HG02943 (cell line): ENCODE data around the gene CD200R1L.

ENCODE experiments used
- ATAC-seq: cut with Tn5 transposase; IDR thresholded peaks from one replicate; pipeline ENCODE4 v1.9.1; 2021; ENCODE audit warnings: mild to moderate bottlenecking, low read depth, moderate library complexity; ENCODE audit not compliant: unreplicated experiment

Gene CD200R1L

DNA sequence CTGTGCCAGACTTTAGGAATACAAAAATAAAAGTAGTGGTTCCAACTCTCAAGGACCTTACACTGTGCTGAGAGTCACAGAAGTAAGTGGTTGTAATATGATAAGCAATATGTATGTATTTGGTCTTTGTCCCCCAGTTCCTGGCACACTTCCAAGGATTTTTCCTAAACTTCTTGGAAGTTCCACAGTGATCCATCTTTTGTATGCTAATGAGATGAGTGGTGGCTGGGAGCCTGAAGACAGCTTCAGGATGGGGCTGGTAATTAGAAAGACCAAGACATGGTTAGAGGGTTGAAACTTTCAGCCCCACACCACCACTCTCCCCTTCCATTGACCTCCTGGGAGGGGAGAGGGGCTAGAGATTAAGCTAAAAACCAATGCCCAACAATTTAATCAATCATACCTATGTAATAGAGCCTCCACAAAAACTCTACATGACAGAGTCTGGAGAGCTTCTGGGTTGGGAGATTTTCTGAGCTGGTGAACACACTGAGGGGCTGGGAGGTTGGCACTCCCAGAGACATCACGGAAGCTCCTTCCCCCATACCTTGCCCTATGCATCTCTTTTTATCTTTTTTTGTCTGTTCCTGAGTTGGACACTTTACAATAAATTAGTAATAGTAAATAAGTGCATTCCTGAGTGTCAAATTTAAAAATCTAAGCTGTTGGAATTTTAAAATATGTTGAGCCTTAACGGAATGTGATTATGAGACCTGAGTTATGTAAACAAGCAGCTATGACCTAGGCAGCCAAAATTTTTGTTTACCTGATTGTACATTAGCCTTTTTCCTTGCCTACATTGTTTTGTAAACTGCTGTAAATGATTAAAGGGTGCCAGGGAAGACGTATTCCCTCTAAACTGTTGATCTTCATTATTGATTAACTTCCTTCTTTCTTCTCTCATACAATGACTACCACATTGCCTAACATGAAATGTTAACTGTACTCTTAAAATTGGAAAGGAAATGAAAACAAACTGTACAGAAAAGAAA, 24.3 kb downstream of the CD200R1L start:
- no peak for ATAC-seq

DNA sequence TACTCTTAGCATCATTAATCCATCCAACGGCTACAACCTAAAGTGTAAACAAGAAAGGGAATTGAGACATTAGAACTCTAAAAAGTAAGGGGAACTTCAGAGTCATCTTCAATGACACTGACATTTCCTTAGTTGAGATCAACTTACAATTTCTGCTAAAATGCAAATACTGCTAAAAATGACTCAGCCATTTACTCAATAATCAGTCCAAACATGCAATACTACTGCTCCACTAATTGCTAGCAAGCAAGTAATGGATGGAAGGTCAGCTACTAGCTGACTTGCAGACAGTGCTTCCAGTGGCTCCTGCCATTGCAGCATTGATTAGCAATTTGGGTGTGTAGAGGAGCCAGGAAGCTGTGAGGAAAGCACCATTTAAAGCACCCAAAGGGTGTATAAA, 28.4 kb downstream of the CD200R1L start:
- ATAC-seq, result no peak

DNA sequence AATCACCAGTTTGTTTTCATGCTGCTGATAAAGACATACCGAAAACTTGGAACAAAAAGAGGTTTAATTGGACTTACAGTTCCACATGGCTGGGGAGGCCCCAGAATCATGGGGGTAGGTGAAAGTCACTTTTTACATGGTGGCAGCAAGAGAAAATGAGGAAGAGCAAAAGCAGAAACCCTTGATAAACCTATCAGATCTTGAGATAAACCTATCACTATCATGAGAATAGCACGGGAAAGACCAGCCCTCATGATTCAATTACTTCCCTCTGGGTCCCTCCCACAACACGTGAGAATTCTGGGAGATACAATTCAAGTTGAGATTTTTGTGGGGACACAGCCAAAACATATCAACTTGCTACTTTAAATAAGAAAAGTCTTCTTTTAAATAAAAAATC, 28.9 kb downstream of the CD200R1L start:
- no peak for ATAC-seq

DNA sequence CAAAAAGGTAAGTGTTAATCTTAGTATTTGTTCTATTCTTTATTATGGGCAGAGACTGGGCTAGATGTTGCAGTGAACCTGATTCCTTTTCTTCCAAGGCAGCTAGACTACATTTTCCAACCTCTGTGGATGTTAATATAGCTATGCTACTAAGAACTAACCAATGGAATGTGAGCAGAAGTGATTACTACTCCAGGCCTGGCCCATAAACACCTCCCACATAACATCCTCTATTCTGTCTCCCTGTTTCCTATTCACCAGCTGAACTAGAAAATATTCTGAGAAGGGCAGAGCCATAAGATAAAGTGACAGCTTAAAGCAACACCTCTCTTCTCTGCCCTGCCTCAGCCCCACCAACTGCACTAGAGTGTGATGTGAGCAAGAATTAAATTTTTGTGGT, 29.4 kb downstream of the CD200R1L start:
- ATAC-seq, result no peak

DNA sequence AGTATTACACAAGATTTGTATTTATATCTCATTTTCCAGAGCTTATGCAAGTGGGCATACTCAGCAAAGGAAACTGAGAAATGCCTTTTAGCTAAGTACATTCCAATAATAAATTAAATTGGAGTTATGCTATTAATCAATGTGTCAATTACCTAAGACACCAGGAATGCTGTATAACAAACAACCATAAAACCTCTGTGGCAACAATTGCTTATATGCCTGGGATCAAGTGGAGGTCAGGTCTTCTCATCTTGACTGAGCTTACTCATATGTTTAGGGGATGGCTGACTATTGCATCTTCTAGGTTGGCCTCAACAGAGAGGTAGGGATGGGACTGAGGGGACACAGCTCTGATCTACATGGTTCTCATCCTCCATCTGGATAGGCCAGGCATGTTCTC, 30.7 kb downstream of the CD200R1L start:
- ATAC-seq, result no peak

DNA sequence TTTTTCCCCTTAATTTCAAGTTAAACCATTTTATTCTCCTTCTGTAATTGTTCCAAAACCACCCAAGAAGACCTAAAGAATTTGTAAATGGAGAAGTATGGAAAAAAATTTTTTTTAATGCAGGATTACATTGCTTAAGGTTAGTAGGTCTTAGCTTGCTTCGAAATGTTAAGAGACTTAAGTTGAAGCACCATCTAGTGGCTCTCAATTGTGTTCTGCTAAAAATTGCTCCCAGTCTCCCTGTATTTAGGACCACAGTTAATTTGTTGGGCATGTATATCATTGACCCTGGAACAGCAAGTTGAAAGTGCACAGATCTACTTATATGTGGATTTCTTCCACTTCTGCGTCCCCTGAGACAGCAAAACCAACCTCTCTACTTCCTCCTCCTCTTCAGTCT, 32.4 kb downstream of the CD200R1L start:
- ATAC-seq, result no peak

DNA sequence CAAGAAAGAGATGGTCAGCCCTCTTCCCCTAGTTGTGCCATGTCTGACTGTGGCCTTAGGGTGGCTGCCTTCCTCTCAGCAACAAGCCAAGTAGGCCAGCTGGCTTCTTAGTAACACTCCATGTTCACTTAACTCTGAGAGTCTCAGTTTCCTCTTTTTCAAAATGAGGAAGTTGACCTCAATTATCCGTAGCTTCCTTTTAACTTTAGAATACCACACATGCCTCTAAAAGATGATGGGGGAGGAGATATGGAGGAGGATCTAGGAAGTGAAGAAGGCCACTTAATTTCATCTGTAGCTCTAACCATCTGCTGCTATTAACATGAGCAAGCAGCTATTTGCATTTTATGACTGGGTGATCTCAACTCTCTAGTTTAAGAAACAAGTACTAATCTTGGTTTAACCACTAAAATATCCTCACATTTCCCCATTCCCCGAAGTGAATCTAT, 32.9 kb downstream of the CD200R1L start:
- ATAC-seq, result peak; percentile 57

DNA sequence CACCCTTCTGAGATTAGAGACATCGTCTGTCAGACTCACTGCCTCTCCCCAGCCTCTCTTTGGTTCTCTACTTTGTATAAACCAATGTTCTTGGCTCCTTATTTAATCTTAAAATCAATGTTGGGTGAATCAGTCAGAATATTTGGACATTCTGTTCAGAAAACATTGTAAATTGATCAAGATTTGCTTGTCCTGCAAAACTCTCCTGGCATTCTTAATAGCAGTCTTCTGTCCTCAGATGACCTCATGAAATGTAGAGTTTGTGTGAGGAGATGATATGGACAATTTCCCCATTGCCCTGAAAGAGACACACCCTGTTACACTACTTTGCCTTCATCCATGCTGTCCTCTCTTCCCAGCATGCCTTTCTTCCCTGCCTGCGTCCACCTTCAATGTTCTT, 33.6 kb downstream of the CD200R1L start:
- no peak for ATAC-seq

DNA sequence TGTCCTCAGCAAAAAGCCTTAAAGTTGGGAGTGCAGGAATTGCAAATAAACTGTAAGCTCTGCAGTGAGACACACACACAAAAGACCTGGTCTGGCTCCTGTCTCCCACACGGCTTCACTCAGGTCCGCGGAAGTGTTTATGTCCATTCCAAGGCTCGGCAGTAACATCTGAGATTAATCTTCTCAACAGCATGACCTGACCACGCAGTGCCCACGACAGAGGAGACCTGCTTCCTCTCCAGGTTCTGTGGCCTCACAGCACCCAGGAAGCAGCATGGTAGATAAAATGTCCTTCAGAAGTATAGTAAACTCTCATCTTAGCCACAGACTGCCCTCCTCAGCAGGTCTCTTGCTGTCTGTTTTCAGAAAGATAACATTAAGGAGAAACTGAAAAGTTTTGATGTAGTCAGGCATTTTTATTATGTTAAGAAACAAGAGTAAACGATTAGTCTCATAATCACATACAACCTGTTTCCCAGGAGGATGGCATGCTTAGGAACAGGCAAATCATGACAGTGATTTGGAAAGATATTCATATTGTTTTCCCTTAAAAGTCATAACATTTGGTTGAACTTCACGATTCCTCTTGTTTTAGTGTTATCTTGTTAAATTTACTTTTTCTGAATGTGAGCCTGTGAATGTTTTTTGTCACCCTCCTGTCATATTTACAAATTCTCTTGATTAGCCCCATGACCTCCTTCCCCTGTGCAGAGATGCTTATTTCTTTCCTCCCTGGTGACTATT, 34.6 kb downstream of the CD200R1L start:
- no peak for ATAC-seq

DNA sequence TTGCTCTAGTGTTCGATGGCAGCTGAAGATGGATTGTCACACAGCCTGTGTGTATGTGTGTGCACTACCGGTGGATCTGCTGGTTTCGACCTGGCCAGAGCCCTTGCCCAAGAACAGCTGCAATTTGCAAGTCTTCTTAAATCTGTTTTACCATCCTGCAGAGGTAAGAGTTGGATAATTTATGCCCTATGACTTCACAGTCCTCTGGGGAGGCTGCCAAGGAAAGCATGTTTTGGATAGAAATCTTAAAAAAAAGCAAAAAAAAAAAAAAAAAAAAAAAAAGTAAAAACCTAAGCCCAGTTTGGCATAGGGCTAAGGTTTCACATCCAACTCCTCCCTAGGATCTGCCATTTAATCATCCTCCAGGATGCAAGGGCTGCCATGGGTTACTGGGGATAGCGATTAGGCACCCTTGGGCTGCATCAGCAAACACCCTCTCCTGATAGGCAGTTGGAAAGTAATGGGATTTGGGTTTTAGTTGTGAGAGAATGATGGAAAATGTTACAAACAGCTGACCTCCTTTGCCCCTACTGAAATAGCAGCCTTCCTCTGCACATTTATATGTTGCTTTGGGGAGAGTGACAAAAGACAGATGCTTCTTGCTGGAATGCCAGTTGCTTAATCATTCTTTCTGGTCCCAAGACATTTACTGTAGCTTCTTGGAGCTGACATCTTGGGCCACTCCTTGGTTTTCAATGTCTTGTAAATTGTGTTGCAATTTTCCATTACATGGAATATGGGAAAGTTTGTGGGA, 35.4 kb downstream of the CD200R1L start:
- no peak for ATAC-seq

DNA sequence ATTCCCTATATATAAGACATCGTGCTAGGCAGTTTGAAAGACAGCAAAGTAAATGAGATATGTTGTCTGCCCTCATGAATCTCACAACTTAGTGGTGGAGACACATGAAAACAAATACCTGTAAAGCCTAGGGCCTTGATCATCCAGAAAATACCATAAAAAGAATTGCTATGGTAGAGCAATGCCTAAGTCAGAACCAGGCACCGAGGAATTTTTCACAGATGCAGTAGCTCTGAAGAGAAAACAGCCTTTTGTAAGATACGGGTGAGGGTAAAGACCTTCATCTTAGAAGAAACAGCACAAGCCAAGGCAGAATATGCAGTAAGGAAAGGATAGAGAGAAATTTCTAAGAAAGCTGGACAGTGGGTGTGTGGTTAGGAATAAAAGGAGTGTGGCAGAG, 36.1 kb downstream of the CD200R1L start:
- ATAC-seq, result no peak

DNA sequence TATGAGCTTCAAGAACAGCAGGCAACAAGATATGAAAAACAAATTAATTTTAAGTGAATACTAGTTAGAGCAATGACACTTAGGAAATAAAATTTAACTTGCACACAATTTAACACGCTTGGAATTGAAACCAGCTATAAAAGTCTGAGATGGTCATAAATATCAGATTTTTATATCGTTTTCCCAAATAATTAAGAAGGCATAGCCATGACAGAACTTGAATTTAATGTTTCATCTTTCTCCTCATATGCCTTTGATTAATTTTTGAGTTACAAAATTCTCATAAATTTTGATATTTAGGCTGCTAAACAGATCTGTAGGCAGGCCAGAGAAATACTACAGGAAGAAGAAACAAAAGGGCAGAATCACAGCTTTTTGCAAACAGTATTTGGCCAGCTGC, 38.5 kb downstream of the CD200R1L start:
- ATAC-seq, result no peak

DNA sequence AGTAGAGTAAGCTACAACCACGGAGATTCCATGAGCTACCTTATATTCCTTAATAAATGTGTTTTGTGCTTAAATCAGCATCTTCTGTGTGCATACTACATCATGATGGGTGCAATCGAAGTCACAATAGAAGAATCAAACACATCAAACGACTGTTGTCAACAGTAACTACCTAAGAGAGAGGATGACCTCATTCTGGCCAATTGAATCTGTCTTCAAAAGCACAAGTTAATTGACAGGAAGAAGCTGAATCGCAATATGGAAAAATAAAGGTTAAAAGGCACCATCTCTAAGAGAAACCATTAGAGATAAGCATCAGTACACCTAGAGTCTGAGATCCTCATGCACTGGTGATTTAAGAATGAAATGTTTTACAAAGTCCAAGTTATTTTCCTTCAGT, 39.0 kb downstream of the CD200R1L start:
- no peak for ATAC-seq

DNA sequence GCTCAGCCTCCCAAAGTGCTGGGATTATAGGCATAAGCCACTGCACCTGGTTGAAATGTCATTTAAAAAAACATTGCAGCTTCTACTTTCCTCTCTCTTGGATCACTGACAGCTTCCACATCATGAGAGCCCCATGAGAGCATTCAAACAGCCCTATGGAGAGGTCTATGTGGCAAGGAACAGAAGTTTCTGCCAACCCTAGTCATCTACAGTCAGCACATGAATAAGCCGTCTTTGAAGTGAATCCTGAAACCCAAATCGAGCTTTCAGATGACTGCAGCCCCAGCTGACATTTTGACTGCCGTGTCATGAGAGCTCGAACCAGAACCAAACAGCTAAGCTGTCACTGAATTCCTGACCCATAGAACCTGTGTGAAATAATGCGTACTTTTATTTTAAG, 39.8 kb downstream of the CD200R1L start:
- ATAC-seq, result no peak

DNA sequence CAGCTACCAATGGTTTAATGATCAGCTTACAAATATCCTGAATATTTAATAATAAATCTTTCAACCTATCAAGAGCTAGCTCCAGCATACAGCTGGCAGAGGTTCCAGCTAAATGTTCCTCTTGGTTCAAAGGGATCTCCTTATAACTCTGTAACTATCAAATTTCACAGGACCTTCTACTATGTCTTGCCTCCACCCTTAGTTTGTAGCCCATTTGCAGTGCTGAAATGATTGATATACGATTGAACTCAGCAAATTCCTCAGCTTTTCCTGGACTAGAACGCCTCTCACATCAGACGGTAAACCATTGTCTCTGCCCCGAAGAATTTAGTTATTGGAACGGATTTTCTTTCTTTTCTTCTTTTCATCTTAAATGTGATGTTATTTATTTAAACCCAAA, 41.5 kb downstream of the CD200R1L start:
- ATAC-seq, result no peak

DNA sequence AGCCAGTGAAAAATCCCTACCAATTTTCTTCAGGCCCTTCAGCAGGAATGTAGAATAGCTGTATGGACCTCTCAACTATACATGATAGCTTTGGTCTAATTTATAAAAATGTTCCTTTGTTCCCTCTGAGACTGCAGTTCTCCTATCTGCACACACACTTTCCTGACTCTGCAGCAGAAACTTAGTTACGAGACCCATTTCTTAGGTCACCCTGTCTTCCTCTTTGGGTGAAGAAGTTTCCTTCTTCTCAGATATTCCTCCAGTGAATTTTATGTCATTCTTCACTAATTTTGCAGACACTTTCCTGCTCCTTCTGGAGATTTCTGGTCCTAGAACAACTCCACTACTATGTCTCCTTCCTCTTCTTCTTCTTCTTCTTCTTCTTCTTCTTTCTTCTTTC, 42.6 kb downstream of the CD200R1L start:
- ATAC-seq, result no peak

DNA sequence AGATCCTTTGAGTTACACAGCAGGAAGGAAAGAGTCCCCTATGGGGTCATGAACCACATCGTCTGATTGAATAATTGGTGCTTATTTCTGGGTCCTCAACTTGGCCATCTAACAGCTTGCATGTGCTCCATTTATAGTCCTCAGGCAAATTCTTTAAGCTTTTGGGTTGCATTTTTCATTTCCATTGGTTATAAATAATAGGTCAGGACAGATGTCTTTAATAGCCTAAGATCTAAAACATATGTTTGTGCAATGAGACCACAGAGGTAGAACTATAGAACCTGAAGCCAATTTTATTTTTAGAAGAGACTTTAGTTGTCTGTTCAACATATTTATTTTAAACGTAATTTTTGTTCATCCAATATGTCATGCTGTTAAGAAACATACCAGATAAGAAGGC, 43.2 kb downstream of the CD200R1L start:
- no peak for ATAC-seq

DNA sequence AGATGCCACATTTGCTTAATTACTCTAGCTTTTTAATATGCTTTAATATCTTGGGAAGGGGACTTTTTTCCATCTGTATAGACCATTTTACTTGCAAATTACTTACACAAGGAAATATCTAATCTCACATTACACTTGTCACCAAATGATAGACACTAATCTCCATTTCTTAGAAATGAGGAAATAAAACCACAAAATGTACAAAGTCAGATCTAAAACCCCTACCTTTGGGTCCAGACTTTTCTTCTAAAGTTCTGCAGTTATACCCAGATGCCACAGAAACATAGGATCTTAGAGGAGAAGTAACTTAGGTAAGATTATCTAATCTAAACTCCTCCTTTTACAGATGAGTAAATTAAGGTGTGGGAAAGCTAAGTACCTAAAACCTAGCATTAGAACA, 44.3 kb downstream of the CD200R1L start:
- no peak for ATAC-seq

DNA sequence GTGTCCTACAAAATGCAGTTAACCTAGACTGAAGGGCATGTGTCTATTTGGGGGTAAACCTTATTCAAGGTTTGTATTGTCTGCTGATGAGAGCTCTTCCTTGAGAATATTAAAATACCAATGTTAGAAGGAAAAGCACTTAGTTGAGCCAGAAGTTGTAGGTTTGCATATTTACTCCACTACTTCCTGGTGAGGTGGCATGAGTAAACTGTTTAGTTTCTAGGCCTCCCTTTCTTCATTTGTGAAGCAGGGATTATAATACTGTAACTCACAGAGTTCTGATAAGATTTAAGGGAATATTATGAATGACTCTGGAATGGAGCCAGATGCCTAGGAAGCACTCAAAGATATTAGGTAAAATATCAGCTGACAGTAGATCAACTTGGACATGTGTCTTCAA, 46.7 kb downstream of the CD200R1L start:
- ATAC-seq, result no peak

DNA sequence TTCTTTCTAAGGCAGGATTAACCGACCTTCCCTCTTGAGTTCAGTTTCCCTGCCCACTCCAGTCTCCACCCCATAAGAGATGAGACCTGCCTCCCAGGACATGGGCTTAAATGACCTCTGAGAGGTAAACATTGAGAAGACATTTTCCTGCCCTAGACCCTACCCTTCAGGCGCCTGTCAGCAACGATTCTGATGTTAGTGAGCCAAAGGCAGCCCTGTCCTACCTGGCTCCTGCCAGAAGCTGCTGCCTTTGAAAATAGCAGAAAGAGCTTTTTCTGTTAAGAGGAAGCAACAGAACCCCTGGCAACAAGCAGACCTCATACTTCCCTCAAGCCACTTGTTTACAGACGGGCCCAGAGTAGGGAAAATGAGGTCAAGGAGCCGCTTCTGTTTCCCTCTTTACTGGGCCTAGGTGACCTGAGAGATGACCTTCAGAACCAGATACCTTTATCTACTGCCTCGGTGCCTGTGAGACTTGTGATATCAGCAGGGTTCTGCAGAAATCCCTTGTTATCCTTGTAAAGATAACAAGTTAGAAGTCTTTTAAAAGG, 52.0 kb downstream of the CD200R1L start:
- ATAC-seq, result no peak
